Fibroblast of lung (primary cell): ENCODE results near the gene HECW1.

ENCODE experiments used
- CTCF ChIP-seq, 2 donors: IDR thresholded peaks in 1 of 2; conservative IDR thresholded peaks in 1 of 2; 1 replicate in 1 of 2; 2 replicates in 1 of 2; pipeline ENCODE4 v1.5.1; 2011 to 2012; ENCODE audit warnings: low read length in 2 of 2, control low read depth in 1 of 2, inconsistent platforms in 1 of 2, low read depth in 1 of 2, mild to moderate bottlenecking in 1 of 2
- EZH2 ChIP-seq: IDR thresholded peaks from 2 replicates; pipeline ENCODE4 v1.5.1; 2012; ENCODE audit warnings: low read length, control low read depth, mild to moderate bottlenecking; ENCODE audit errors: missing control alignments

- TF ChIP-seq CTCF (conservative IDR thresholded peaks at IDR 0.05 in 1 of 2, IDR thresholded peaks at IDR 0.05 in 1 of 2; ENCODE audit: low read depth in 1 of 2, low read length in 2 of 2) = no peak
- no peak for TF ChIP-seq EZH2
Observed at GRCh38 chr7:43392638-43393330, 280.3 kb downstream of the HECW1 start.
